HCT116 (cell line): ENCODE results near the gene ASB1. TPM values are rescaled to one million over a fixed set of nuclear protein-coding genes. Genes with fewer than 3 reads are reported as not detected.

Experiments used
- ATAC-seq: fragments of 200-7000 bp; cut with Tn5 transposase; 2 replicates; pipeline ENCODE4 v1.9.1; 2020; ENCODE audit warnings: mild to moderate bottlenecking, moderate library complexity
- BruUV-seq: library from RNA; stranded (reverse); fragments of 400-500 nt; replicated peaks from 2 replicates; lab custom pipeline; 2021; lab: Mats Ljungman, UMichigan
- CTCF ChIA-PET: fragments of 300-600 bp; sonication (Branson Sonifier 250); formaldehyde crosslinking; loops from one replicate; lab custom pipeline; 2021; ENCODE audit warnings: antibody characterized with exemption; lab: Charles Lee
- POLR2A ChIA-PET: fragments of 300-600, 350-600 bp; sonication (Branson Sonifier 250); formaldehyde crosslinking; loops from one replicate; lab custom pipeline; 2021; ENCODE audit warnings: antibody characterized with exemption; lab: Charles Lee
- RAD21 ChIA-PET, 2 experiments: fragments of 300-600 bp; sonication (Branson Sonifier 250); formaldehyde crosslinking; loops; one replicate each; lab custom pipeline; 2023; ENCODE audit warnings: low total read pairs in 2 of 2; ENCODE audit not compliant: uncharacterized antibody in 2 of 2, unreplicated experiment in 2 of 2, low non-redundant PET in 1 of 2; lab: Charles Lee
- DNase-seq: peaks from one replicate; pipeline ENCODE4 v3.0.0-alpha.2; 2010; ENCODE audit warnings: low read depth, low spot score
- H2AFZ ChIP-seq: fragments of 200-600 bp; shearing (Covaris generic), sonication (generic); 2 replicates; pipeline ENCODE4 v1.6.1; 2017; ENCODE audit warnings: low read depth, mixed run types, mixed read lengths, antibody characterized with exemption, low read length; ENCODE audit not compliant: poor library complexity, severe bottlenecking
- H3K27ac ChIP-seq: 2 replicates; pipeline ENCODE4 v1.5.1; 2012; ENCODE audit warnings: low read depth, low read length
- H3K27me3 ChIP-seq: fragments of 200-600 bp; sonication (generic); 2 replicates; pipeline ENCODE4 v1.6.1; 2016; ENCODE audit warnings: mixed run types, low read length, mixed read lengths; ENCODE audit not compliant: insufficient read depth
- H3K36me3 ChIP-seq, 2 experiments: fragments of 200-500 bp in 1 of 2; fragments of 200-600 bp in 1 of 2; sonication (Bioruptor generic) in 1 of 2; sonication (generic) in 1 of 2; 2 replicates each; pipeline versions ENCODE4 v1.5.1 to v1.6.1; 2014 to 2016; ENCODE audit warnings: low read length in 2 of 2, inconsistent platforms in 1 of 2, mixed read lengths in 1 of 2, mixed run types in 1 of 2; ENCODE audit not compliant: insufficient read depth in 2 of 2, control insufficient read depth in 1 of 2
- H3K4me1 ChIP-seq, 2 experiments: fragments of 200-600 bp in 1 of 2; sonication (generic) in 1 of 2; 2 replicates each; pipeline versions ENCODE4 v1.5.1 to v1.6.1; 2012 to 2017; ENCODE audit warnings: low read length in 2 of 2, inconsistent platforms in 1 of 2, mild to moderate bottlenecking in 1 of 2, mixed read lengths in 1 of 2, mixed run types in 1 of 2, moderate library complexity in 1 of 2; ENCODE audit not compliant: insufficient read depth in 2 of 2, control insufficient read depth in 1 of 2
- H3K4me2 ChIP-seq: fragments of 200-600 bp; sonication (generic); 2 replicates; pipeline ENCODE4 v1.6.1; 2017; ENCODE audit warnings: mixed run types, low read length, mixed read lengths
- H3K4me3 ChIP-seq, 2 experiments: fragments of 200-600 bp in 1 of 2; sonication (generic) in 1 of 2; replicated peaks in 1 of 2; 2 replicates each; pipeline ENCODE4 v1.5.1; 2011 to 2016; ENCODE audit warnings: low read length in 2 of 2, control low read depth in 1 of 2, low read depth in 1 of 2, mild to moderate bottlenecking in 1 of 2, mixed read lengths in 1 of 2, mixed run types in 1 of 2
- H3K79me2 ChIP-seq: fragments of 200-600 bp; sonication (generic); 2 replicates; pipeline ENCODE4 v1.6.1; 2017; ENCODE audit warnings: mild to moderate bottlenecking, mixed run types, low read length, moderate library complexity, mixed read lengths; ENCODE audit not compliant: insufficient read depth
- H3K9ac ChIP-seq: fragments of 200-600 bp; sonication (generic); 2 replicates; pipeline ENCODE4 v1.6.1; 2016; ENCODE audit warnings: low read length, mixed read lengths
- H3K9me2 ChIP-seq: fragments of 200-600 bp; sonication (generic), shearing (Covaris generic); 2 replicates; pipeline ENCODE4 v1.6.1; 2017; ENCODE audit warnings: mixed run types, mild to moderate bottlenecking, moderate library complexity; ENCODE audit not compliant: insufficient read depth
- H3K9me3 ChIP-seq, 2 experiments: fragments of 200-500 bp in 1 of 2; fragments of 200-600 bp in 1 of 2; sonication (Bioruptor generic) in 1 of 2; sonication (generic) in 1 of 2; 2 replicates each; pipeline ENCODE4 v1.6.1; 2014 to 2017; ENCODE audit warnings: low read length in 2 of 2, mixed read lengths in 2 of 2, inconsistent platforms in 1 of 2, low read depth in 1 of 2, mild to moderate bottlenecking in 1 of 2, mixed run types in 1 of 2, moderate library complexity in 1 of 2; ENCODE audit not compliant: control insufficient read depth in 1 of 2, insufficient read depth in 1 of 2
- H4K20me1 ChIP-seq: fragments of 200-600 bp; sonication (generic), shearing (Covaris generic); 2 replicates; pipeline ENCODE4 v1.6.1; 2017; ENCODE audit warnings: mixed run types, mild to moderate bottlenecking, moderate library complexity; ENCODE audit not compliant: insufficient read depth
- CBX3 ChIP-seq: IDR thresholded peaks from 2 replicates; pipeline ENCODE4 v1.6.1; 2012; ENCODE audit warnings: low read depth
- CEBPB ChIP-seq: IDR thresholded peaks from 2 replicates; pipeline ENCODE4 v1.6.1; 2012; ENCODE audit warnings: low read depth
- EGR1 ChIP-seq: IDR thresholded peaks from 2 replicates; pipeline ENCODE4 v1.6.1; 2012; ENCODE audit warnings: low read depth
- ELF1 ChIP-seq: IDR thresholded peaks from 2 replicates; pipeline ENCODE4 v1.6.1; 2012; ENCODE audit warnings: low read depth, borderline replicate concordance
- EZH2phosphoT487 ChIP-seq: fragments of 200-600 bp; IDR thresholded peaks from 2 replicates; pipeline ENCODE4 v1.6.1; 2018; ENCODE audit warnings: antibody characterized with exemption, borderline replicate concordance
- FOSL1 ChIP-seq: IDR thresholded peaks from 2 replicates; pipeline ENCODE4 v1.6.1; 2012; ENCODE audit warnings: low read depth
- POLR2A ChIP-seq: IDR thresholded peaks from 2 replicates; pipeline ENCODE4 v1.7.0; 2011; ENCODE audit warnings: borderline replicate concordance; ENCODE audit not compliant: insufficient read depth, insufficient read length; ENCODE audit errors: extremely low read depth
- POLR2AphosphoS5 ChIP-seq: IDR thresholded peaks from 2 replicates; pipeline ENCODE4 v1.6.1; 2011; ENCODE audit warnings: mild to moderate bottlenecking, low read depth, low read length, moderate library complexity
- RAD21 ChIP-seq: IDR thresholded peaks from 2 replicates; pipeline ENCODE4 v1.6.1; 2012; ENCODE audit warnings: low read depth, mild to moderate bottlenecking
- SIN3A ChIP-seq: IDR thresholded peaks from 2 replicates; pipeline ENCODE4 v1.6.1; 2012; ENCODE audit warnings: low read depth
- SP1 ChIP-seq: IDR thresholded peaks from 2 replicates; pipeline ENCODE4 v1.6.1; 2012; ENCODE audit warnings: low read depth
- SRF ChIP-seq: IDR thresholded peaks from 2 replicates; pipeline ENCODE4 v1.6.1; 2012; ENCODE audit warnings: low read depth
- TCF7L2 ChIP-seq: IDR thresholded peaks from 2 replicates; pipeline ENCODE4 v1.7.0; 2011; ENCODE audit warnings: borderline replicate concordance, inconsistent platforms; ENCODE audit not compliant: insufficient read depth, insufficient read length; ENCODE audit errors: extremely low read depth
- YY1 ChIP-seq: IDR thresholded peaks from 2 replicates; pipeline ENCODE4 v1.6.1; 2011; ENCODE audit warnings: low read length, low read depth, moderate library complexity, mild to moderate bottlenecking; ENCODE audit not compliant: insufficient replicate concordance; ENCODE audit errors: extremely low read depth
- ZFX ChIP-seq: fragments of 450-650 bp; IDR thresholded peaks from 2 replicates; pipeline ENCODE4 v1.6.1; 2017
- ZNF274 ChIP-seq: fragments of 200-500 bp; sonication (Bioruptor generic); IDR thresholded peaks from 2 replicates; pipeline ENCODE4 v1.6.1; 2014; ENCODE audit warnings: mild to moderate bottlenecking, low read depth, low read length, inconsistent platforms
- intact Hi-C: fragments of 100-400 bp; cut with micrococcal nuclease; formaldehyde crosslinking; loops from 2 replicates; pipeline ENCODE4 v1.10.0; 2022
- total RNA-seq: library from RNA; stranded (reverse); gene quantifications from one replicate; pipeline ENCODE4 v1.2.1, GENCODE V29; 2021; ENCODE audit not compliant: unreplicated experiment
- TF ChIP-seq, protein P1 (sequence below), 3 experiments: fragments of 200-600 bp in 1 of 3; sonication (generic) in 1 of 3; IDR thresholded peaks in 2 of 3; conservative IDR thresholded peaks in 1 of 3; 2 replicates each; pipeline ENCODE4 v1.5.1; 2012 to 2017; ENCODE audit warnings: low read depth in 2 of 3, low read length in 2 of 3, antibody characterized with exemption in 1 of 3, borderline replicate concordance in 1 of 3, control low read depth in 1 of 3, mild to moderate bottlenecking in 1 of 3, mixed read lengths in 1 of 3, mixed run types in 1 of 3, moderate library complexity in 1 of 3; ENCODE audit not compliant: insufficient read depth in 1 of 3
- TF ChIP-seq, protein P2 (sequence below): IDR thresholded peaks from 2 replicates; pipeline ENCODE4 v1.6.1; 2011; ENCODE audit warnings: mild to moderate bottlenecking, low read length, moderate library complexity; ENCODE audit not compliant: insufficient replicate concordance; ENCODE audit errors: extremely low read depth
- TF ChIP-seq, protein P3 (sequence below): IDR thresholded peaks from 2 replicates; pipeline ENCODE4 v1.6.1; 2012
- TF ChIP-seq, protein P4 (sequence below): IDR thresholded peaks from 2 replicates; pipeline ENCODE4 v1.6.1; 2012

The ASB1 gene
- total RNA-seq, 1 experiment from 2014 or later = 43.1 TPM

DNA sequence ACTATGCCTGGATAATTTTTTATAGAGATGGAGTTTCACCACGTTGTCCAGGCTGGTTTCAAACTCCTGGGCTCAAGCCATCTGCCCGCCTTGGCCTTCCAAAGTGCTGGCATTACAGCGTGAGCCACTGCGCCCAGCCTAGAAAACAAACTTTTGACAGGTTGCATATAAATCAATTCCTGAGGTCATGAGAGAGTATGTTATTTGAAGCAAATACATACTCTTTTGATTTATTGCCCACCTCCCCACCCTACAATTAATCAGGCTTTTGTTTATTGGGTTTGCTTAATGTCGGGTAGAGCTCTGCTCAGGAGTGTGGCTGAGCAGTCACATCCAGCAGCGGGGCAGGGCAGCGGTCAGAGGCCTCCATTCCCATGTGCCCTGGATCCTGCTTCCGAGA is 37.9 kb upstream of the ASB1 start:
- no peak for DNase-seq
- no peaks in the 10 kb centered on the region for H3K4me1 ChIP-seq
- POLR2A ChIA-PET = no interaction called here
- H4K20me1 ChIP-seq = no peaks in the 10 kb centered on the region
- TF ChIP-seq ZFX = no peak
- TF ChIP-seq RAD21 = no peak
- no peak for TF ChIP-seq TCF7L2
- no peak for TF ChIP-seq POLR2A
- TF ChIP-seq POLR2AphosphoS5 = no peak
- TF ChIP-seq FOSL1 = no peak
- TF ChIP-seq, protein P1, sequence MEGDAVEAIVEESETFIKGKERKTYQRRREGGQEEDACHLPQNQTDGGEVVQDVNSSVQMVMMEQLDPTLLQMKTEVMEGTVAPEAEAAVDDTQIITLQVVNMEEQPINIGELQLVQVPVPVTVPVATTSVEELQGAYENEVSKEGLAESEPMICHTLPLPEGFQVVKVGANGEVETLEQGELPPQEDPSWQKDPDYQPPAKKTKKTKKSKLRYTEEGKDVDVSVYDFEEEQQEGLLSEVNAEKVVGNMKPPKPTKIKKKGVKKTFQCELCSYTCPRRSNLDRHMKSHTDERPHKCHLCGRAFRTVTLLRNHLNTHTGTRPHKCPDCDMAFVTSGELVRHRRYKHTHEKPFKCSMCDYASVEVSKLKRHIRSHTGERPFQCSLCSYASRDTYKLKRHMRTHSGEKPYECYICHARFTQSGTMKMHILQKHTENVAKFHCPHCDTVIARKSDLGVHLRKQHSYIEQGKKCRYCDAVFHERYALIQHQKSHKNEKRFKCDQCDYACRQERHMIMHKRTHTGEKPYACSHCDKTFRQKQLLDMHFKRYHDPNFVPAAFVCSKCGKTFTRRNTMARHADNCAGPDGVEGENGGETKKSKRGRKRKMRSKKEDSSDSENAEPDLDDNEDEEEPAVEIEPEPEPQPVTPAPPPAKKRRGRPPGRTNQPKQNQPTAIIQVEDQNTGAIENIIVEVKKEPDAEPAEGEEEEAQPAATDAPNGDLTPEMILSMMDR (IDR thresholded peaks at IDR 0.05 in 2 of 3, conservative IDR thresholded peaks at IDR 0.05 in 1 of 3; ENCODE audit: borderline replicate concordance in 1 of 3, insufficient read depth in 1 of 3, low read depth in 2 of 3, low read length in 2 of 3) = no peak
- no peak for TF ChIP-seq SRF
- no peak for TF ChIP-seq EGR1
- TF ChIP-seq, protein P2, sequence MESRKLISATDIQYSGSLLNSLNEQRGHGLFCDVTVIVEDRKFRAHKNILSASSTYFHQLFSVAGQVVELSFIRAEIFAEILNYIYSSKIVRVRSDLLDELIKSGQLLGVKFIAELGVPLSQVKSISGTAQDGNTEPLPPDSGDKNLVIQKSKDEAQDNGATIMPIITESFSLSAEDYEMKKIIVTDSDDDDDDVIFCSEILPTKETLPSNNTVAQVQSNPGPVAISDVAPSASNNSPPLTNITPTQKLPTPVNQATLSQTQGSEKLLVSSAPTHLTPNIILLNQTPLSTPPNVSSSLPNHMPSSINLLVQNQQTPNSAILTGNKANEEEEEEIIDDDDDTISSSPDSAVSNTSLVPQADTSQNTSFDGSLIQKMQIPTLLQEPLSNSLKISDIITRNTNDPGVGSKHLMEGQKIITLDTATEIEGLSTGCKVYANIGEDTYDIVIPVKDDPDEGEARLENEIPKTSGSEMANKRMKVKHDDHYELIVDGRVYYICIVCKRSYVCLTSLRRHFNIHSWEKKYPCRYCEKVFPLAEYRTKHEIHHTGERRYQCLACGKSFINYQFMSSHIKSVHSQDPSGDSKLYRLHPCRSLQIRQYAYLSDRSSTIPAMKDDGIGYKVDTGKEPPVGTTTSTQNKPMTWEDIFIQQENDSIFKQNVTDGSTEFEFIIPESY = no peak
- no peak for TF ChIP-seq CBX3
- no peak for TF ChIP-seq YY1
- no peak for TF ChIP-seq ELF1
- TF ChIP-seq, protein P3, sequence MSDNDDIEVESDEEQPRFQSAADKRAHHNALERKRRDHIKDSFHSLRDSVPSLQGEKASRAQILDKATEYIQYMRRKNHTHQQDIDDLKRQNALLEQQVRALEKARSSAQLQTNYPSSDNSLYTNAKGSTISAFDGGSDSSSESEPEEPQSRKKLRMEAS = no peak
- no peak for TF ChIP-seq EZH2phosphoT487
- no peak for TF ChIP-seq ZNF274
- no peak for TF ChIP-seq CEBPB
- TF ChIP-seq, protein P4, sequence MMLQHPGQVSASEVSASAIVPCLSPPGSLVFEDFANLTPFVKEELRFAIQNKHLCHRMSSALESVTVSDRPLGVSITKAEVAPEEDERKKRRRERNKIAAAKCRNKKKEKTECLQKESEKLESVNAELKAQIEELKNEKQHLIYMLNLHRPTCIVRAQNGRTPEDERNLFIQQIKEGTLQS = no peak
- no peak for TF ChIP-seq SIN3A
- TF ChIP-seq SP1 = no peak
- H3K9ac ChIP-seq = no peak overlapping the region
- no peaks in the 10 kb centered on the region for H3K27me3 ChIP-seq
- BruUV-seq = no TSS peak
- H2AFZ ChIP-seq = no peak overlapping the region
- H3K27ac ChIP-seq = no peak overlapping the region
- no peak overlapping the region for H3K4me3 ChIP-seq
- H3K4me2 ChIP-seq = no peak overlapping the region
- intact Hi-C loops = no loop called here
- ATAC-seq = no peak
- no peaks in the 10 kb centered on the region for H3K9me3 ChIP-seq
- no peaks in the 10 kb centered on the region for H3K9me2 ChIP-seq
- H3K79me2 ChIP-seq = no peaks in the 10 kb centered on the region
- CTCF ChIA-PET = no interaction called here
- RAD21 ChIA-PET = no interaction called here
- H3K36me3 ChIP-seq = no peaks in the 10 kb centered on the region
